COLO668 (cell line): Measurements from ENCODE around the gene AKIRIN1.
"Not testable (repeated sequence)": the region's sequence is repeated elsewhere in the genome, so short reads cannot be mapped to it uniquely, and the experiment has no call there.

Experiments used
- DNase-seq: peaks from one replicate; lab custom pipeline; 2025; ENCODE audit not compliant: unreplicated experiment; lab: John Stamatoyannopoulos, UW

Gene AKIRIN1, protein sequence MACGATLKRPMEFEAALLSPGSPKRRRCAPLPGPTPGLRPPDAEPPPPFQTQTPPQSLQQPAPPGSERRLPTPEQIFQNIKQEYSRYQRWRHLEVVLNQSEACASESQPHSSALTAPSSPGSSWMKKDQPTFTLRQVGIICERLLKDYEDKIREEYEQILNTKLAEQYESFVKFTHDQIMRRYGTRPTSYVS

GRCh38 chr1:38990738-38991637 lies at the start of gene AKIRIN1:
TSS of gene AKIRIN1 (plus strand) at chr1:38991276. CDS start at chr1:38991381, 105 bp downstream.
- peak; percentile 99 for DNase-seq

DNA sequence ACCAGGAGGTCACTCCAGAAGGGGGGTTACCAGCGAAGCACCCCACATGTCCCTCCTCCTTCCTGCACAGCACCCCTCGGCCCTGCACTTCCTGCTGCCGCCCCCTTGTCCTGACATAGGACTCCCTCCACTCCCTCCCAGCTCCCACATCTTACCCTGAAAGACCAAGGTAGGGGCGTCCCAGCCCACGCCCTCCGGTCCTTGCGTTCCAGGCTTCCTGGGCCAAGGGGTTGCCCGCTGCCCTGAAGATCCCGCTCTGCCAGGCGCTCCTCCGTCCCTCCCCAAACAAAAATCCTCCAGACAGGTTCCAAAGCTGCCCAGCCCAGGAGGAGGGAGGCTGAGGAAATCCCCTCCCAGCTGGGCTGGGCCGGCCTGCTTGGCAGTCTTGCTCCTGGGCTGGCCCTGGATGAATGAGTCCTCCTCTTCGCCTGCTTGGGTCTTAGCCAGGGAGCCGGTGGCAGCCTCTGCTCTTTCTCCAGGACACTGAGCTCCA lies 49.5 kb upstream of the AKIRIN1 start, which contains the start of gene RHBDL2:
RHBDL2 (minus strand) TSS at position 304 of the 493 bp plus-strand sequence. CDS start 22,618 bp downstream, outside the sequence.
- DNase-seq = no peak

DNA sequence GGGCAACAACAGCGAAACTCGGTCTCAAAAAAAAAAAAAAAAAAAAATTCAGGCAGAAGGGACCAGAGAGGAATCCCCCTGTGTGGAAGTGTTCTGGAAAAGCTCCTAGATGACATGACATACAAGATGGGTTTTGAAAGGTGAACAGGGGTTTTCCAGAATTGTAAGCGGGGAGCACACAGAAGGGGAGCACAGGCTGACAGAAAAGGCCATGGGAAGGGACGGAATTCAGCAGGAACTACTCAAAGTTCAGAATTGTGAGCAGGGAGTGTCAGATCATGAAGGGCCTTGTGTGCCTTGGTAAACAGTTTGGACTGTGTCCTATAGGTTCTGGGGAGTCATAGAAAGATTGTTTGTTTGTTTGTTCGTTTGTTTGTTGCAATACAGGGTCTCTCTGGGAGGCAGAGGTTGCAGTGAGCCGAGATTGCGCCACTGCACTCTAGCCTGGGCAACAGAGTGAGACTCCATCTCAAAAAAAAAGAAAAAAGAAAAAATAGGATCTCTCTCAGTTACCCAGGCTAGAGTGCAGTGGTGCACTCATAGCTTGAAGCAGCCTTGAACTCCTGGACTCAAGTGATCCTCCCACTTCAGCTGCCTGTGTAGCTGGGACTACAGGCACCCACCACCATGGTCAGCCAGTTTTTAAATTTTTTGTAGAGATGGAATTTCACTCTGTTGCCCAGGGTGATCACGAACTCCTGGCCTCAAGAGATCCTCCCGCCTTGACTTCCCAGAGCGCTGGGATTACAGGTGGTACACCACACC lies 48.2 kb upstream of the AKIRIN1 start:
- no peak for DNase-seq

GRCh38 chr1:38944547-38944946 lies 46.5 kb upstream of the AKIRIN1 start:
- no peak for DNase-seq

GRCh38 chr1:38950553-38950952 lies 40.5 kb upstream of the AKIRIN1 start:
- DNase-seq = no peak

GRCh38 chr1:38953433-38953860 lies 37.6 kb upstream of the AKIRIN1 start:
- DNase-seq = no peak

DNA sequence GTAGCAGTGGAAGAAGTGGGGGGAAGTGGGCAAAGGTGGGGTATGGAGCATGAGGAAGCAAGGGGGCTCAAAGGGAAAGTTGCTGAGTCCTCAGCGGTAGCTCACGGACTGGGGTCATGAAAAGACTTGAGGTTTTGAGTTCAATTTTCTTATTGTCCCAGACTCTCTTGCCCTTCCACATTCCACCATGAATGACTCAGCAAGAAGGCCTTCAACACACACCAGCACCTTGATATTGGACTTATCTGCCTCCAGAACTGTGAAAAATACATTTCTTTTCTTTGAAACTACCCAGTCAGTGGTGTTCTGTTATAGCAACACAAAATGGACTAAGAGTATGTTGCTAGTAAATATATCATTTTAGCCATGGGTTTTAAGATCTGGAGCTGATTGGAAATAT lies 32.1 kb upstream of the AKIRIN1 start:
- DNase-seq = no peak

- DNase-seq = no peak
Observed at GRCh38 chr1:38962113-38962512, 29.0 kb upstream of the AKIRIN1 start.

DNA sequence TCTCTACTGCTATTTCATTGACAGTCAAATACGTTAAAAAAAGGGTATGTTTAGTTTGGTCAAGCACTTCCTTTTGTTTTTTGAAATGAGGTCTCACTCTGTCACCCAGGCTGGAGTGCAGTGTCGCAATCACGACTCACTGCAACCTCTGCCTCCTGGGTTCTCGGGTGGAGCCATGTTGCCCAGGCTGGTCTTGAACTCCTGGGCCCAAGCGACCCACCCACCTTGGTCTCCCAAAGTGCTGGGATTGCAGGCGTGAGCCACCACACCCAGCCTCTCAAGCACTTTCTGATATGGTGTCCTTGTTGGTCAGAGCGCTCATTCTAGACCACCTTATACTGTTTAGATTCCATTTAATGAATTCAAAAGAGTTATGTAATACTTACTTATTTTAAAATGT lies 28.5 kb upstream of the AKIRIN1 start:
- no peak for DNase-seq

DNA sequence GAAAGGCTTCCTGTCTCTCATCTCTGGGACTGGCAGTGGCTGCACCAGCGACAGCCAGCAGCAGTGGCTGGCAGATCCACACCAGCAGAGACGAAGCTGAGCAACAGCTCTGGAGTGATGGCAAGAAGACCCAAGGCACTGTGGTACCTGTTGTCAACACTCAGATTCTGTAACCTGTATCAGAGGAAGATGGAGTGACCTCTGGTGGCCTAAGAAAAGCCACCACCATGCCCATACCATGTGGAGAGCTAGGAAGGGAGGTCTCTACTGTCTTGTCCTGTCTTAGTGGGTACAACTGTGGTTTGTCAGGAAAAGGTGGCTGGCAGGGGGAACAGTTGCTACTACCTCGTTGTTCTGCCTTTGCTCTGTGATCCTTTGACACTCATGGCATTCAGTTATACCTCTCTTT lies 26.9 kb upstream of the AKIRIN1 start:
- no peak for DNase-seq

DNA sequence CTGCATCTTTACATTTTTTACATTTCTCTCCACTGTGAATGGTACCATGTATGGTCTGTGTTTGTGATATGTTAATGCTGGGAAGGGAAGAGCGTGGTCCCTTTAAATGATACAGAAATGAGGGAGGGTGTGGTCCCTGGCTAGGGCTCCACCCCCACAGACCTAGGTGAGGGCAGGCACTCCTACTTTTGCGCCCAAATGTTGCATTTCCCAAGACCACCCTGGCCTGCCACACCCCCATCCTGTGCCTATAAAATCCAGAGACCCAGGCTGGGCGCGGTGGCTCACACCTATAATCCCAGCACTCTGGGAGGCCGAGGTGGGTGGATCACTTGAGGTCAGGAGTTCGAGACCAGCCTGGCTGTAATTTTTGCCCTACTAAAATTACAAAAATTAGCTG lies 17.9 kb upstream of the AKIRIN1 start:
- not testable (repeated sequence) for DNase-seq

DNA sequence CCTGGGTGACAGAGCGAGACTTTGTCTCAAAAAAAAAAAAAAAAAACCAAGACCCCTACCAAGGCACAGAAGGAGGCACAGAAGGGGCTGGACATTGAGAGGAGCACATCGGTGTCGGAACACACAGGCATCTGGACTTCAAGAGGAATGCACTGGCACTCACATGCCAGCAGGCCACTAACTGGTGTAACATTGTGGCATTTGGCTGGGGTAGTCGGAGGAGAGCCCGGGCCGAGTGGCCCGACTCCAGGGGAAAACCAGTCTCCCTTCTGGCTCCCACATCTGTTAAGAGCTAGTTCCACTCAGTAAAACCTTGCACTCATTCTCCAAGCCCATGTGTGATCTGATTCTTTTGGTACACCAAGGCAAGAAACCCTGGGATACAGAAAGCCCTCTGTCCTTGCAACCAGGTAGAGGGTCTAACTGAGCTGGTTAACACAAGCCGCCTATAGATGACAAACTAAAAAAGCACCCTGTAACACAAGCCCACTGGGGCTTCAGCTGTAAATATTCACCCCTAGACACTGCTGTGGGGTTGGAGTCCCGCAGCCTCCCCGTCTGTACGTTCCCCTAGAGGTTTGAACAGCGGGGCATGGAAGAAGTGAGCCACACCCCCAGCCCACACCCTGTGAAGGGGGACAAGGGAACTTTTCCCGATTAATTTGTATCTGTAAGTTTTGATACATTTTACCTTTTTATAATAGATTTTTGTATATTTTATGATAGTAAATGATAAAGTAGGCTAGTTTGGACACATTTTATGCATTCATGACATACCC lies 17.2 kb upstream of the AKIRIN1 start:
- no peak for DNase-seq

DNA sequence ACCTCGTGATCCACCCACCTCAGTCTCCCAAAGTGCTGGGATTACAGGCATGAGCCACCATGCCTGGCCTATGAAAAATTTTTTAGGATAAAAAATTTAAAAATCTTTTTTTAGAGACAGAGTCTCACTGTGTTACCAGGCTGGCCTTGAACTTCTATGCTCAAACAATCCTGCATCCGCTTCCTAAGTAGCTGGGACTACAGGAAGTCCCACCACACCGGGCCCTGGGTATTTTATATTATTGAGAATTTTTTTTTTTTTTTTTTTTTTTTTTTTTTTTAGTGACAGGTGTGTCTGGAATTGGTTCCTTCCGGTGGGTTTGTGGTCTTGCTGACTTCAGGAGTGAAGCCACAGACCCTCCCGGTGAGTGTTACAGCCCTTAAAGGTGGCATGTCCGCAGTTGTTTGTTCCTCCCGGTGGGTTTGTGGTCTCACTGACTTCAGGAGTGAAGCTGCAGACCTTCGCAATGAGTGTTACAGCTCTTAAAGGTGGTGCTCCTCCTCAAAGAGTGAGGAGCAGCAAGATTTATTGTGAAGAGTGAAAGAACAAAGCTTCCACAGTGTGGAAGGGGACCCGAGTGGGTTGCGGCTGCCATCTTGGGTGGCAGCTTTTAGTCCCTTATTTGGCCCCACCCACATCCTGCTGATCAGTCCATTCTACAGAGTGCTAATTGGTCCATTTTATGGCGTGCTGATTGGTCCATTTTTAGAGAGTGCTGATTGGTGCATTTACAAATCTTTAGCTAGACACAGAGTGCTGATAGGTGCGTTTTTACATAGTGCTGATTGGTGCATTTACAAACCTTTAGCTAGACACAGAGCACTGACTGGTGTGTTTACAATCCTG lies 13.5 kb upstream of the AKIRIN1 start:
- DNase-seq = not testable (repeated sequence)

- DNase-seq = peak; percentile 23
Observed at GRCh38 chr1:38978245-38978542, 12.9 kb upstream of the AKIRIN1 start.

- not testable (repeated sequence) for DNase-seq
Observed at GRCh38 chr1:38979380-38979779, 11.7 kb upstream of the AKIRIN1 start.

GRCh38 chr1:38989979-38990378 lies 1.1 kb upstream of the AKIRIN1 start:
- DNase-seq = no peak

GRCh38 chr1:38990386-38990737 lies 714 bp upstream of the AKIRIN1 start:
- no peak for DNase-seq

GRCh38 chr1:38991638-38992411 lies 749 bp downstream of the AKIRIN1 start:
- peak; percentile 59 for DNase-seq
